Measurements from ENCODE around the gene SYNE3. TPM values are rescaled to one million over a fixed set of nuclear protein-coding genes. Genes with fewer than 3 reads are reported as not detected.

SYNE3 gene
- total and polyA plus RNA-seq, 4 experiments from 2014 or later, result 4.3 to 52.2 (median 28.3) TPM

DNA sequence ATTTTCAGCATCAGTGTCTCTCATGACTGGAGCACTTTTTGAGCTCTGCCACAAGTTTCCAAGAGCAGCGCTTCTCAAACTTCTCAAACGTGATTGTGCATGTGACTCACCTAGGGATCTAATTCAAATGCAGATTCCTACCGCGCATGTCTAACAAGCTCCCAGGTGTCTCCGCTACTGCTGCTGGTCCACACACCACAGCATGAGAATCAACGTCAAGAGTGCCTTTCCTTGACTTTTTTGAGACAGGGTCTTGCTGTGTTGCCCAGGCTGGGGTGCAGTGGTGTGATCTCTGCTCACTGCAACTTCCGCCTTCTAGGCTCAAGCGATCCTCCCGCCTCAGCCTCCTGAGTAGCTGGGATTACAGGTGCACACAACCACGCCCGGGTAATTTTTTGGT lies 40.8 kb upstream of the SYNE3 start:
- Histone ChIP-seq H3K4me3 (ENCODE audit: low read length in 2 of 2) (no peak overlapping the region), H3K4me1 (ENCODE audit: insufficient read depth, low read length) (no peaks in the 10 kb centered on the region), H3K27me3 (ENCODE audit: insufficient read depth, low read length) (no peaks in the 10 kb centered on the region), H3K36me3 (ENCODE audit: insufficient read depth, low read length) (no peaks in the 10 kb centered on the region), H3K9me3 (ENCODE audit: control insufficient read depth in 1 of 2, low read length in 2 of 2) (no peaks in the 10 kb centered on the region), H3K27ac (ENCODE audit: low read depth, low read length) (no peak overlapping the region)
- H3K4me3 Mint-ChIP-seq, result no peak overlapping the region
- ChIA-PET CTCF (ENCODE audit: partially characterized antibody) (interaction anchor here (1.6 kb wide), 1 partner anchor 9 kb away, joined by 6 read pairs; no protein-coding TSS in a partner anchor), POLR2A (ENCODE audit: partially characterized antibody) (no interaction called here)
- peaks cover 2 to 5% of the 10 kb centered on the region in 2 donors for H3K27me3 Mint-ChIP-seq
- H3K27ac Mint-ChIP-seq, result no peak overlapping the region
- H3K9me3 Mint-ChIP-seq, result peaks cover 0 to 2% (median 0%) of the 10 kb centered on the region in 8 donors
- DNase-seq, result no peak
- H3K36me3 Mint-ChIP-seq, result no peaks in the 10 kb centered on the region
- intact Hi-C loops (cut with micrococcal nuclease), result no loop called here
- H3K4me1 Mint-ChIP-seq, result peaks cover 3 to 5% (median 4%) of the 10 kb centered on the region in 4 donors

DNA sequence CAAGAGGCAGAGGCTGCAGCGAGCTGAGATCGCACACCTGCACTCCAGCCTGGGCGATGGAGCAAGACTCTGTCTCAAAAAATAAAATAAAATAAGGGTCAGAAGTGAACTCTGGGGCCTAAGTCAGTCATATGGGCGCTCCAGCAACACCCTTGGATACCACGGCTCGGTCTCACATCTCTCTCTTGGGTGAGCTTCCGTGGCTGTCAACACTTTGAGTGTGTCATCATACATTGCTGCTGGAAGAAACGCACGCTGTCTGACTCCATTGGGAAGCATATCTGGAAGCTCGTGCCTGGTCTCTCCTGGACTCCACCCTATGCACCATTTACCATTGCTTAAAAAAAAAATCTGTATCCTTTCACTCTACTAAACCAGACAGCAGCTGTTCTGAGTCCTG lies 38.6 kb upstream of the SYNE3 start:
- H3K4me3 Mint-ChIP-seq, result no peak overlapping the region
- H3K27ac ChIP-seq (ENCODE audit: low read depth, low read length), result no peak overlapping the region
- ChIA-PET CTCF (ENCODE audit: partially characterized antibody) (no interaction called here), POLR2A (ENCODE audit: partially characterized antibody) (no interaction called here)
- peaks cover 0 to 3% (median 0%) of the 10 kb centered on the region in 4 donors for H3K4me1 Mint-ChIP-seq
- H3K27me3 ChIP-seq (ENCODE audit: insufficient read depth, low read length), result no peaks in the 10 kb centered on the region
- H3K36me3 ChIP-seq (ENCODE audit: insufficient read depth, low read length), result no peaks in the 10 kb centered on the region
- no peak for DNase-seq
- H3K27me3 Mint-ChIP-seq, result no peaks in the 10 kb centered on the region
- H3K27ac Mint-ChIP-seq, result no peak overlapping the region
- H3K4me3 ChIP-seq (ENCODE audit: low read length in 2 of 2), result no peak overlapping the region
- H3K36me3 Mint-ChIP-seq, result peaks cover 0 to 7% of the 10 kb centered on the region in 2 donors
- peaks cover 0 to 2% (median 0%) of the 10 kb centered on the region in 8 donors for H3K9me3 Mint-ChIP-seq
- intact Hi-C loops (cut with micrococcal nuclease), result no loop called here
- no peaks in the 10 kb centered on the region for H3K4me1 ChIP-seq (ENCODE audit: insufficient read depth, low read length)
- H3K9me3 ChIP-seq (ENCODE audit: control insufficient read depth in 1 of 2, low read length in 2 of 2), result no peaks in the 10 kb centered on the region

DNA sequence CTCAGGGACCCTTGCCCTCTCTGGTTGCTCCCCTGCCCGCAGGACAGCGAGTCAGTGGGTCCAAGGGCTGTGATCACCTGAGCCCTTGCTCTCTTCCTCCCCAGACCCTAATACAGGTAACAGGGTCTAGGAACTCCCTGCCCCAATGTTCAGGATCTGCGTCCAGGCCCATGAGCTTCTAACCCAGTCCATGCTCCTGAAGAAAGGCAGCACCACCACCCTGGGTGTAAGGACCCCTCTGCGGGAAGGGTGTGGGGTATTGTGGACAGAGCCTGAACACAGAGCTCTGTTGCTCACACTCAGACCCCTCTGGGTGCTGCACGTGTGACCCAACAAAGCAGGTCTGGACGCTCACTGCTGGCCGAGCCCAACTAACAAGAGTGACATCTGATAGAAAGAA lies 36.7 kb upstream of the SYNE3 start:
- H3K4me3 ChIP-seq (ENCODE audit: low read length in 2 of 2), result no peak overlapping the region
- H3K36me3 ChIP-seq (ENCODE audit: insufficient read depth, low read length), result no peaks in the 10 kb centered on the region
- peaks cover 0 to under 1% (median 0%) of the 10 kb centered on the region in 8 donors for H3K9me3 Mint-ChIP-seq
- H3K27ac Mint-ChIP-seq, result no peak overlapping the region
- ChIA-PET CTCF (ENCODE audit: partially characterized antibody) (interaction anchor here (2.0 kb wide), 1 partner anchor 111 kb away, joined by 4 read pairs; no protein-coding TSS in a partner anchor), POLR2A (ENCODE audit: partially characterized antibody) (no interaction called here)
- H3K9me3 ChIP-seq (ENCODE audit: control insufficient read depth in 1 of 2, low read length in 2 of 2), result no peaks in the 10 kb centered on the region
- peaks cover 1 to 12% of the 10 kb centered on the region in 2 donors for H3K36me3 Mint-ChIP-seq
- H3K27me3 Mint-ChIP-seq, result no peaks in the 10 kb centered on the region
- no peak overlapping the region for H3K27ac ChIP-seq (ENCODE audit: low read depth, low read length)
- DNase-seq, result no peak
- H3K4me3 Mint-ChIP-seq, result no peak overlapping the region
- intact Hi-C loops (cut with micrococcal nuclease), result no loop called here
- H3K4me1 Mint-ChIP-seq, result peaks cover 0 to 3% (median 0%) of the 10 kb centered on the region in 4 donors
- H3K4me1 ChIP-seq (ENCODE audit: insufficient read depth, low read length), result no peaks in the 10 kb centered on the region
- H3K27me3 ChIP-seq (ENCODE audit: insufficient read depth, low read length), result no peaks in the 10 kb centered on the region

DNA sequence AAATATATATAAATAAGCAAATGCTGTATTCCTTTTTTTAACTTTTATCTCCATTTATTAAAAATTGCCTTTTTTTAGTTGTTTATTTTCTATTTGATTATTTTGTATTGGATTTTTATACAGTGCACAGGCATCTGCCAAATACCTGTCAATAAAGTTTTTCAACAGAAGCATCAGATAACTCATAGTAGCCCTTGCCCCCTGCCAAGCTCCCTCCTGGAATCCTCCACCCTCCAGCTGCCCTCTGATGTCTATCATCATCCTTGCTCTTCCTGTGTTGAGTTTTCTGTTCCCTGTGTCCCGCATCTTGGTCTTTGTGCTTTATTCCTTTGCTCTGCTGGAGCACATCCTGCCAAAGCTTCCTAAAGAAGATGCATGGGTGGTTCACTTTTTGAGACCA lies 35.0 kb upstream of the SYNE3 start:
- ChIA-PET CTCF (ENCODE audit: partially characterized antibody) (interaction anchor here (2.0 to 3.0 kb wide), 2 partner anchors 8 to 109 kb away, joined by 4 to 11 read pairs; no protein-coding TSS in a partner anchor), POLR2A (ENCODE audit: partially characterized antibody) (no interaction called here)
- no peak for DNase-seq
- intact Hi-C loops (cut with micrococcal nuclease), result no loop called here
- peaks cover 0 to 7% (median 0%) of the 10 kb centered on the region in 4 donors for H3K4me1 Mint-ChIP-seq
- Histone ChIP-seq H3K27me3 (ENCODE audit: insufficient read depth, low read length) (no peaks in the 10 kb centered on the region), H3K36me3 (ENCODE audit: insufficient read depth, low read length) (no peaks in the 10 kb centered on the region), H3K27ac (ENCODE audit: low read depth, low read length) (no peak overlapping the region), H3K4me1 (ENCODE audit: insufficient read depth, low read length) (peaks cover 5% of the 10 kb centered on the region), H3K4me3 (ENCODE audit: low read length in 2 of 2) (no peak overlapping the region), H3K9me3 (ENCODE audit: control insufficient read depth in 1 of 2, low read length in 2 of 2) (no peaks in the 10 kb centered on the region)
- peak overlapping the region in 1 of 7 donors; percentile 33 for H3K27ac Mint-ChIP-seq
- H3K9me3 Mint-ChIP-seq, result no peaks in the 10 kb centered on the region
- peaks cover 1 to 16% of the 10 kb centered on the region in 2 donors for H3K36me3 Mint-ChIP-seq
- no peak overlapping the region for H3K4me3 Mint-ChIP-seq
- H3K27me3 Mint-ChIP-seq, result no peaks in the 10 kb centered on the region

DNA sequence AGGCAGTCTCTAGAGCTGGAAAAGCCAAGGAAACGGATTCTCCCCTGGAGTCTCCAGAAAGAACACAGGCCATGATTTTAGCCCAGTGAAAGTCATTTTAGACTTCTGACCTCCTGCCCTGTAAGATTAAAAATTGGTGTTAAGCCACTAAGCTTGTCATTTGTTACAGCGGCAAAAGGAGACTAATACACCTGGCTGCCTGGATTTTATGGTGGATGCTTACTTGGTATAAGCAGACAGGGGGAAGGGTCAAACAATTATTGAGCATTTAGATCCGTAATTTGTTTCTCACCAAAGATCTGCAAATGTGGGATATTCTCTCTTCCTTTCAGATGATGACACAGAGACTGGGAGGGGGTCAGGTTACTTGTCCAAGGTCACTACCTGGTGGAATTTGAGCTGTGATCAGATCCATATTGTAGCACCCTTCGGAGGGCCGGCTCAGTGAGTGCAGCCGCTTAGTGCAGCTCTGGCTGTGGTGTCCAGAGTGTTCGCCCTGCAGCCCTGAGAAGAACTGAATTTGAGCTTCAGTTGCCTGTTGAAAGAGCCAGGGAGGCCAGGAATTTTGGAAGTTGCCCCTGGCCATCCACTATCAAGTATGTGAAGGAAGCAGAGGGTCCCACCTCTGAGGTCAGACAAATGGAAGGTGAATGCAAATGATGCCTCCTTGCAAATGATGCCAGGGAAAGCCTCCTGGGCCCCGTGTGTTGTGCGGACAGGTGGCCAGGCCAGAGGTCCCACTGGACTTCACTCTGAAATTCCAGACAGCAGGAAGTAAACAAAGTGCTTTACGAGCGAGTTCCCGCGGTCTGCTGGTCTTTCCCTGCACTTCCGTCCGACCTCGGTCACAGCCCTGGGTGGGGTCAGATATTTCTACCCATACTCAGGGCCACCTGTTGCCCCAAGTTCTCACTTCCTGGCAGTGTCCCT lies 33.5 kb upstream of the SYNE3 start:
- no peak for DNase-seq
- peaks cover 0 to 7% (median 0%) of the 10 kb centered on the region in 4 donors for H3K4me1 Mint-ChIP-seq
- H3K36me3 Mint-ChIP-seq, result peaks cover 2 to 17% of the 10 kb centered on the region in 2 donors
- ChIA-PET CTCF (ENCODE audit: partially characterized antibody) (interaction anchor here (1.4 to 3.0 kb wide), 2 partner anchors 10 to 23 kb away, joined by 5 to 11 read pairs; no protein-coding TSS in a partner anchor), POLR2A (ENCODE audit: partially characterized antibody) (no interaction called here)
- H3K4me3 ChIP-seq (ENCODE audit: low read length in 2 of 2), result no peak overlapping the region
- no peaks in the 10 kb centered on the region for H3K36me3 ChIP-seq (ENCODE audit: insufficient read depth, low read length)
- H3K27ac Mint-ChIP-seq, result no peak overlapping the region
- no peaks in the 10 kb centered on the region for H3K27me3 ChIP-seq (ENCODE audit: insufficient read depth, low read length)
- intact Hi-C loops (cut with micrococcal nuclease), result no loop called here
- H3K27me3 Mint-ChIP-seq, result no peaks in the 10 kb centered on the region
- no peaks in the 10 kb centered on the region for H3K9me3 ChIP-seq (ENCODE audit: control insufficient read depth in 1 of 2, low read length in 2 of 2)
- H3K4me1 ChIP-seq (ENCODE audit: insufficient read depth, low read length), result peaks cover 5% of the 10 kb centered on the region
- H3K27ac ChIP-seq (ENCODE audit: low read depth, low read length), result no peak overlapping the region
- H3K9me3 Mint-ChIP-seq, result no peaks in the 10 kb centered on the region
- no peak overlapping the region for H3K4me3 Mint-ChIP-seq

DNA sequence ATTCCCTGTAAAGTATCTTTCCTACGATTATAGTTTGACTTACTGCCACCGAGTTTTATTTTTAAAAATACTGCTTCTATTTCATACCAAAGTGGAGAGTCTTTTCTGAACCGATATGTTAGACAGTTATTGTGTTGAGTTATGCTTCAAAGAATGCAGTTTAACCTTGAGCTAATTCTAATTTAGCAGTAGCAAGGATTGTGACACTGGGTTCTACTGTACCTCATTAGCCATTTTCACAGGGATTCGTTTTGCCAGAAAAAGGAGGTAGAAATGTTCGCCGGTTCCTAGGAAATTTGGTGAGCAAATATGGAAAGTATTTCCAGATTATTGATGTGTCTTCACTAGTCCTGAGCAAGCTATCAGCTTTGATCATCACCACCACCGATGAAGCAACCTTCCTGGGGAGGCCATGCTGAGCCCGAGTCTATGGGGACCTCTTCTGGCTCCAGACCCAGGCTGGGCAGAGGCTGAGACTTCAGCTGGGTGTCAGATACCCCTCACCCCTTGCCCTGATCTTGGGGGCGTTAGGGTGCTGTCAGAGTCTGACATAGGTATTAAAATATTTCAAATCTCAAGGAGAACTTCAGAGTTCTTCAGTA lies 32.0 kb upstream of the SYNE3 start:
- Histone ChIP-seq H3K4me3 (ENCODE audit: low read length in 2 of 2) (no peak overlapping the region), H3K9me3 (ENCODE audit: control insufficient read depth in 1 of 2, low read length in 2 of 2) (no peaks in the 10 kb centered on the region), H3K36me3 (ENCODE audit: insufficient read depth, low read length) (no peaks in the 10 kb centered on the region), H3K4me1 (ENCODE audit: insufficient read depth, low read length) (peaks cover 5% of the 10 kb centered on the region), H3K27ac (ENCODE audit: low read depth, low read length) (no peak overlapping the region), H3K27me3 (ENCODE audit: insufficient read depth, low read length) (no peaks in the 10 kb centered on the region)
- H3K4me3 Mint-ChIP-seq, result no peak overlapping the region
- POLR2A ChIA-PET (ENCODE audit: partially characterized antibody), result no interaction called here
- H3K4me1 Mint-ChIP-seq, result peaks cover 0 to 7% (median 0%) of the 10 kb centered on the region in 4 donors
- H3K9me3 Mint-ChIP-seq, result no peaks in the 10 kb centered on the region
- no peaks in the 10 kb centered on the region for H3K27me3 Mint-ChIP-seq
- no peak overlapping the region for H3K27ac Mint-ChIP-seq
- no peak for DNase-seq
- CTCF ChIA-PET (ENCODE audit: partially characterized antibody), result interaction anchor here (1.0 to 2.7 kb wide), 2 partner anchors 104 to 107 kb away, joined by 3 to 9 read pairs; no protein-coding TSS in a partner anchor
- peaks cover 14 to 25% of the 10 kb centered on the region in 2 donors for H3K36me3 Mint-ChIP-seq
- intact Hi-C loops (cut with micrococcal nuclease), result no loop called here
